Thymus (tissue), 11 donors: ENCODE measurements around the gene ZNF618. TPM values are rescaled to one million over a fixed set of nuclear protein-coding genes. Genes with fewer than 3 reads are reported as not detected.

Experiments used
- DNase-seq, 9 donors: peaks; one replicate each; pipeline ENCODE4 v3.0.0-alpha.2; 2013; ENCODE audit warnings: low spot score in 9 of 9, low read depth in 6 of 9, missing footprints in 1 of 9
- H3K27ac ChIP-seq, 2 donors: one replicate each; pipeline ENCODE4 v1.5.1; 2013; ENCODE audit warnings: control low read depth in 1 of 2, low read depth in 1 of 2, low read length in 1 of 2, mild to moderate bottlenecking in 1 of 2, moderate library complexity in 1 of 2
- H3K27me3 ChIP-seq, 2 donors: one replicate each; pipeline ENCODE4 v1.5.1; 2013; ENCODE audit warnings: low read length in 1 of 2; ENCODE audit not compliant: control insufficient read depth in 2 of 2, insufficient read depth in 1 of 2
- H3K36me3 ChIP-seq, 2 donors: one replicate each; pipeline ENCODE4 v1.5.1; 2013; ENCODE audit warnings: low read length in 1 of 2, mild to moderate bottlenecking in 1 of 2, moderate library complexity in 1 of 2; ENCODE audit not compliant: control insufficient read depth in 2 of 2, insufficient read depth in 2 of 2
- H3K4me1 ChIP-seq, 2 donors: one replicate each; pipeline ENCODE4 v1.5.1; 2013; ENCODE audit warnings: low read length in 2 of 2; ENCODE audit not compliant: control insufficient read depth in 2 of 2, insufficient read depth in 2 of 2
- H3K4me3 ChIP-seq, 2 donors: one replicate each; pipeline ENCODE4 v1.5.1; 2013; ENCODE audit warnings: low read length in 2 of 2, control low read depth in 1 of 2, mild to moderate bottlenecking in 1 of 2
- H3K9me3 ChIP-seq, 2 donors: one replicate each; pipeline ENCODE4 v1.5.1; 2013; ENCODE audit warnings: low read length in 1 of 2, mild to moderate bottlenecking in 1 of 2; ENCODE audit not compliant: control insufficient read depth in 2 of 2, insufficient read depth in 1 of 2
- WGBS: extraction: QIAGEN DNeasy Blood & Tissue Kit; methylation state at CpG from one replicate; pipeline ENCODE4 v1.1.7; 2013; 5-methylcytosine and 5-hydroxymethylcytosine counted together
- polyA plus RNA-seq: library from polyadenylated mRNA; stranded (reverse); fragments of 200-250 nt; gene quantifications from one replicate; pipeline ENCODE4 v1.2.3, GENCODE V29; 2013
- total RNA-seq: library from RNA; stranded (reverse); fragments of 120-200 nt; gene quantifications from one replicate; pipeline ENCODE4 v1.2.4, GENCODE V29; 2013
- donor health status: healthy.

ZNF618 gene
- total and polyA plus RNA-seq, 2 donors: 1.6 to 1.8 TPM

DNA sequence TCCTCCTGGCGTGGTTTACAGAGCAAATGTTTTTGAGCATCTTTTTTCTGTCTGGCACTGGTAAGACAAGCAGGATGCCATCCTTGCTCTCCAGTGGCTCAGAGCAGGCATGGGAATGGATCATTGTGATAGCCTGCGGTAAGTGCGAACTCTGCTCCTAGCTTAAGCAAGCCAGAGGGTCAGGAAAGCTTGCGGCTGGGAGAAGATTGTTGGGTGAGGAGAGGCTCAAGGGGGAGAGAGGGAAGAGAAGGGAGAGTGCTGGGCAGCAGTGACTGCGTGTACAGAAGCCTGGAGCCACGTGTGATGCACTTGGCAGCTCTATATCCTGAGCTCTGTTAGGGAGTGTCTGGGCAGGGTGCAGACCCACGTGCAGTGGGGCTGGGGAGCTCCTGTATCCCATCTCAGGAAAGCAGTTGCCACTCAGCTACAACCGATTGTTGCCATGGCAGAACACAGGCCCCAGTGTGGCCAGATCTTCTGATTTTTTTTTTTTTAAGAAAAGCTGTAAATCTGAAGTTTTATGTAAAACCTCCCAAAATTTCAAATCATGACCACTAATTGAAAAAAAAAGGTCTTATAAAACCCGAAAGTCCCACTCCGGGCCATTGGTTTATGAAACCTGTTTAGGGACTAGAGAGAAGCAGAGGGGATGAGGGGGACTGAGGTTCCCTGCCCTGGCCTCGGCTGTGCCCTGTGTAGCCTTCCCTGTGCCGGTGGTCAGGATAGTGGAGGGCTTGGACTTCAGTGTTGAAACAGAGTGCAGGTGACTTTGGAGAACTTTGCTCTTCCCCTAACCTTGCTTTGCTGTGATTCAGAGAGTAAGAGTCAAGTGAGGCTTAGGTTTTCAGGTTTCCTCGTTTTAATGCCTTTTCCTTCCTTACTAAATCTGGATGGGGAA is 67.3 kb downstream of the ZNF618 start:
- H3K36me3 ChIP-seq: no peaks in the 10 kb centered on the region
- no peak overlapping the region for H3K27ac ChIP-seq
- no peak for DNase-seq
- H3K4me3 ChIP-seq: no peak overlapping the region
- no peaks in the 10 kb centered on the region for H3K9me3 ChIP-seq
- no peaks in the 10 kb centered on the region for H3K27me3 ChIP-seq
- WGBS: 97% methylated on average over 13 of the region's 13 CpGs
- H3K4me1 ChIP-seq: no peaks in the 10 kb centered on the region

DNA sequence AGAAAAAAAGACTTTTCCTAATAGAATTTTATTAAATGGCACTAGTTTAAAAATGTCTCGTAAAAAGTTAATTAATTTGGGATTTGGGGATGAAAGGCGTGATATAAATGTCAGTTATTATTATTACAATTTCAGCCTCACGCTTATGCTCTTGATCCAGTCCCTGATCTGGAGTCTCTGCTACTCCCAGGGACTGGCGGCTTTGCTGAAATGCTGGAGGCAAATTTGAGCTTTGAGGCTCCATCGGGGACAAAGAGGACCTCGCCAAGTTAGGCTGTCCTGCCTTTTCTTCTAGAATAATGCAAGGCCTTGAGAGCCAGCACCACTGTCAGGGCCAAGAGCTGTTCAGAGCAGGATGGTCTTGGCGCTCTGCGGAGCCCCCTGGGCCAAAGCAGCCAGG is 69.7 kb downstream of the ZNF618 start:
- DNase-seq: no peak
- no peaks in the 10 kb centered on the region for H3K4me1 ChIP-seq
- H3K4me3 ChIP-seq: no peak overlapping the region
- H3K27ac ChIP-seq: no peak overlapping the region
- no peaks in the 10 kb centered on the region for H3K9me3 ChIP-seq
- H3K36me3 ChIP-seq: no peaks in the 10 kb centered on the region
- 99% methylated on average over 8 of the region's 8 CpGs for WGBS
- H3K27me3 ChIP-seq: no peaks in the 10 kb centered on the region

DNA sequence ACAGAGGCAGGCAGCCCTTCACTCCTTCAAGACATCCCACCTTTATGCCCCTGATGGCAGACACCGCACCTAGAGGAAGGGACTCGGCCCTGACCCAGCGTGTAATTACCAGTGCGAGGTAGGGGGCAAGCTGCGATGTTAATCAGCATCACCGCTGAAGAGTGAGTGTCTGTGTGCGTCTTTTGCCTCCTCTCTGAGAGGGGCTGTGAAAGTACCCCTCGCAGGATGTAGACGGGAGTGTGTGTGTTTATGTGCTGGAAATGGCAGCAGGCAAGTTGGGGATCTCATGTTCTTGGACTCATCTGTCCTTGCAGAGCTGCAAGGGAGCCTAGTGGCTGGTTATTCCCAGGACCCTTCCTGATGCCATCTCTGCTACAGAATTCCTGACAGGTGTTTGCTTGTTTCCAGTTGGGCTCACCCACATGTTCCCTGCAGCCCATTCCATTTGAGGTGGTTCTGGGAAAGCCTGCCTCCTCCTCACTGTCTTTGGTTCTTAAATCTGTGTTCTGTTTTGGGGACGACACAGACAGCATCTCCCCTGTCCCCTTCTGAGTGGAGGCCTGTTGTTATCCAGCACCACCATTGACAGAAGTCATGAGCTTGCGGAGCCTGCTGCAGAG is 70.5 kb downstream of the ZNF618 start:
- H3K36me3 ChIP-seq: no peaks in the 10 kb centered on the region
- H3K4me1 ChIP-seq: no peaks in the 10 kb centered on the region
- WGBS: 97% methylated on average over 11 of the region's 11 CpGs
- H3K9me3 ChIP-seq: no peaks in the 10 kb centered on the region
- no peak overlapping the region for H3K27ac ChIP-seq
- H3K27me3 ChIP-seq: no peaks in the 10 kb centered on the region
- DNase-seq: no peak
- no peak overlapping the region for H3K4me3 ChIP-seq

DNA sequence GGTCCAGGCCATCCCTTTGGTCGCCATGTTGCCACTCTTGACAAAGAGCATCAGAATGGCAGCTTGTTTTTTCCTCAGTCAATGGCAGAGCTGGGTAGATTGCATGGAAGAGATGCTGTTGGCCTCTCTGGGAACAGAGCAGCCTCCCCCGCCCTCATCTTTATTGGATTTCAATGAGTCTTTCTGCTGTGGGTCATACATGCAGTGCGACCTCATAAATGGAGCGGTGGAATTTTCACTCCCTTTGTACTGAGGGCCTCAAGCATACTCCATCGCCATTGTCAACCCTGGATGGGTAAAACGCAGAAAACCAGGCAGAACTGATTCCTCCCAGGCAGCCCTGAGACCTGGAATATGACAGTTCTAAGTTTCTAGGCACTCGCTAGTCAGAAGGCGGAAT is 71.8 kb downstream of the ZNF618 start:
- H3K4me3 ChIP-seq: no peak overlapping the region
- 91% methylated on average over 8 of the region's 8 CpGs for WGBS
- H3K27ac ChIP-seq: no peak overlapping the region
- no peaks in the 10 kb centered on the region for H3K36me3 ChIP-seq
- H3K4me1 ChIP-seq: no peaks in the 10 kb centered on the region
- no peaks in the 10 kb centered on the region for H3K9me3 ChIP-seq
- H3K27me3 ChIP-seq: no peaks in the 10 kb centered on the region
- no peak for DNase-seq

DNA sequence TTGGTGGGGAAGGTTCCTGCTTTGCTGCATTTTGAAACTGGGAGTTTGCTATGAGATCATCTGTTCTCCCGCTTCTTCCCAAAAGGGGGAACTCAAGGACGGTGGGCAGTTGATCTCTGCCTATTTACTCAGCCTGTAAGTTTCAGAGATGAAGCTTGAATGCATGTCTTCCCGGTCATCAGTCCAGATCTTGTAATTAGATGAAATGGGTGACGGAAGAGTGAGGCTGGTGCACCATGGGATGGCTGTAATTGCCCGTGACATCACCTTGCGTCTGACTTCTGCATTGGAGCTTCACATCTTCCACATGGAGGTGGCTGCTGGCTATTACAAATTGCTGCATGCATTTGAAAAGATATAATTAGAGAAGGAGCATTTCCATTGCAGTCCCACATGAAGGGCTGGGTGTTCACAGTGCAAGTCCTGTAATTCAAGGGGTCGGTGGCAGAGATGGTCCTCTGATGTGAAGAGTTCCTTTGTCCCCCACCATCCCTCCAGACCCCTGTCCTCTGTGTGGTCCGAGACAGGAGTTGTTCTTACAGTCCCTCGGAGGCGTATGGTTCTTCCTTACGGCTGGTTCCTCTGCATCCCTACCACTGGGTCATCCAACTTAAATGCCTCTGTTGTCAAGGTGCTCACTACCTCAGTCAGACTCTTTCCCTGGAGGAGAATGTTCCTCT is 72.9 kb downstream of the ZNF618 start:
- WGBS: 89% methylated on average over 11 of the region's 11 CpGs
- no peaks in the 10 kb centered on the region for H3K4me1 ChIP-seq
- no peak overlapping the region for H3K4me3 ChIP-seq
- no peaks in the 10 kb centered on the region for H3K9me3 ChIP-seq
- H3K27me3 ChIP-seq: no peaks in the 10 kb centered on the region
- H3K36me3 ChIP-seq: no peaks in the 10 kb centered on the region
- no peak for DNase-seq
- no peak overlapping the region for H3K27ac ChIP-seq

DNA sequence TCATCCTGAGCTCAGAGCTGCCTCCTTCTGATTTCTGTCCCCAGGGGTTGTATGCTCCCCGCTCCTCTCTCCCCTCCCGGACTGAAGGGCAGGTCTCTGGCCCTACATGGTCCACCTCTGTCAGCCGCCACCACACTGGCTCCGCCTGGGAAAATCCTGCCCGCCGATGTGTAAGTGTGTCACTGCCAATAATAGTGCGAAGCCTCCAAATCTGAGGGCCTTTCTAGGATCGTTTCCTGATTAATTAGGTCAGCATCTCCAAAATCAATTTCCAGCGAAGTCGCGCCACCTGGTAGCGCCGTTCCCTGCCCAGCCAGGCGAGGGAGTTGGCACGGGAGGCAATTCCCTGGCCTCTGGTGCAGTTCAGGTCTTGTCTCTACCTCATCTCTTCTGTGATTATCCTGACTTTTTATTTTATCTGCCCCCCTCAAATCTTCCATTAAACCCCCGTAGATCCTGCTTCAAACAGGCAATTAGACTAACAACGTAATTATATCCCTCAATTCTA is 73.5 kb downstream of the ZNF618 start:
- H3K36me3 ChIP-seq: no peaks in the 10 kb centered on the region
- WGBS: 98% methylated on average over 17 of the region's 17 CpGs
- DNase-seq: no peak
- no peaks in the 10 kb centered on the region for H3K9me3 ChIP-seq
- no peaks in the 10 kb centered on the region for H3K27me3 ChIP-seq
- no peaks in the 10 kb centered on the region for H3K4me1 ChIP-seq
- H3K27ac ChIP-seq: no peak overlapping the region
- no peak overlapping the region for H3K4me3 ChIP-seq

DNA sequence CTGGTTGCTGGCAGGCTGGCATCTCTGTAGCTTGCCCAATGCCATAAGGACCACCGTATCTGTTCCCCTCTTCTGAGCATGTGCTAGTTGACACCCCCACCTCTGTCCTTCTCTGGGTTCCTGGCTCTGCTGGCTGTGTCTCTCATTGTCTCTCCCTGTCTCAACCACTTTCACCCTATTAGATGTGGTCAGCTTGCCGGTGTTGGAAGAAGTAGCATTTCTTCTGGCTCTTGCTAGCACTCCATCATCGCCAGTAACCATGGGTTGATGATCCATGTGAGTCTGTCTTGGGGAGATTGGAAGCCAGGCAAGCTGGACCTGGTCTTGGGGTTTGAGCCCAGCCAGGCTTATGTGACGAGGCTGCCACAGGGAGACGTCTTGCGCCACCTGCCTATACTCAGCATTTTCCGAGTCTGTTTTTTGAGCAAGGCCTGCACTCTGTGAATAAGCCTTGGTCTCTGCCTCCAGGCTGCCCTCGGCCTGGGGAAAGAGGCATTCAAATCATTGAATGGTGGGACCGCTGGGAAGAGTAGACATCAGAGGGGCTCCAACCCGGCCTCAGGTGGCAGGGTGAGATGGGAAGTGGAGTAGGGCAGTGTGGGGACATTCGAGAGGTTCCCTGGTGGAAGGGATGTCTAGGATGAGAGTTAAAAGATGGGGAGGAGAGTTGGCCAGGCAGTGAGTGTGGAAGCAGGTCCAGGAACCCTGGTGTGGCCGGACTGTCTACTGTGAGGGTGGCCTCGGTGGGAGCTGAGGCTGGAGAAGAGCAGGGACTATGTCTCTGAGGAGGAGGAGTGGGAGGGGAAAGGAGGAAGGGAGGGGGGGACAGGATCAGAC is 74.3 kb downstream of the ZNF618 start:
- no peaks in the 10 kb centered on the region for H3K27me3 ChIP-seq
- no peak for DNase-seq
- H3K4me3 ChIP-seq: no peak overlapping the region
- no peaks in the 10 kb centered on the region for H3K36me3 ChIP-seq
- H3K9me3 ChIP-seq: no peaks in the 10 kb centered on the region
- H3K4me1 ChIP-seq: no peaks in the 10 kb centered on the region
- H3K27ac ChIP-seq: no peak overlapping the region
- WGBS: 96% methylated on average over 13 of the region's 13 CpGs

DNA sequence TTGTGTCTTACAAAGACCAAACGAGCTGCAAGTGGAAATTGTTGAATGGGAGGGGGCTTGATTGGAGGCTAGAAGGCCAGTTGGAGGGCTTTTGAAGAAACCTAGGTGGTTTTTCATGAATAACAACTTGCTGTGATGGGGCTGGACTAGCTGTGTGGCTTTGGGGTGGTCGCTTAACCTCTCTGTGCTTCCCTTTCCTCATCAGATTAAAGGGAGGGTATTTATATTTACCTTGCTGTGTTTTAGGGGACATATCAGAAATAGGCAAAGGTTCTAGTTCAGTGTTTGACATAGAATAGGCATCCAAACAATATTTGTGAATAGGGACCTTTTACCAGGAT is 74.9 kb downstream of the ZNF618 start:
- 93% methylated on average over 2 of the region's 2 CpGs for WGBS
- Histone ChIP-seq H3K36me3 (no peaks in the 10 kb centered on the region), H3K4me1 (no peaks in the 10 kb centered on the region), H3K4me3 (no peak overlapping the region), H3K27me3 (no peaks in the 10 kb centered on the region), H3K9me3 (no peaks in the 10 kb centered on the region), H3K27ac (no peak overlapping the region)
- DNase-seq: no peak
